Left hindlimb (tissue), 1 donor: ENCODE data around the gene TBC1D19.
"Not testable (repeated sequence)": the region's sequence is repeated elsewhere in the genome, so short reads cannot be mapped to it uniquely, and the experiment has no call there.

Source experiments
- DNase-seq: peaks from one replicate; pipeline ENCODE4 v3.0.0-alpha.2; 2018

TBC1D19 gene

GRCh38 chr4:26601204-26601603, 17.3 kb downstream of the TBC1D19 start:
- DNase-seq, result no peak

- DNase-seq, result no peak
Measured at GRCh38 chr4:26607776-26608175, 23.9 kb downstream of the TBC1D19 start.

GRCh38 chr4:26609391-26609790, 25.5 kb downstream of the TBC1D19 start:
- DNase-seq, result no peak

- DNase-seq, result no peak
Measured at GRCh38 chr4:26609868-26610267, 26.0 kb downstream of the TBC1D19 start.

GRCh38 chr4:26611372-26611771, 27.5 kb downstream of the TBC1D19 start:
- DNase-seq, result no peak

GRCh38 chr4:26611885-26612284, 28.0 kb downstream of the TBC1D19 start:
- no peak for DNase-seq

- DNase-seq, result no peak
Measured at GRCh38 chr4:26613237-26613636, 29.4 kb downstream of the TBC1D19 start.

GRCh38 chr4:26613735-26614134, 29.9 kb downstream of the TBC1D19 start:
- DNase-seq, result no peak

- no peak for DNase-seq
Measured at GRCh38 chr4:26619784-26620183, 35.9 kb downstream of the TBC1D19 start.

- DNase-seq, result no peak
Measured at GRCh38 chr4:26621366-26621765, 37.5 kb downstream of the TBC1D19 start.

GRCh38 chr4:26622913-26623312, 39.0 kb downstream of the TBC1D19 start:
- no peak for DNase-seq

- DNase-seq, result not testable (repeated sequence)
Measured at GRCh38 chr4:26626658-26627057, 42.8 kb downstream of the TBC1D19 start.

GRCh38 chr4:26632916-26633315, 49.0 kb downstream of the TBC1D19 start:
- no peak for DNase-seq

GRCh38 chr4:26634237-26634636, 50.4 kb downstream of the TBC1D19 start:
- DNase-seq, result no peak

GRCh38 chr4:26636458-26636857, 52.6 kb downstream of the TBC1D19 start:
- DNase-seq, result no peak

- DNase-seq, result not testable (repeated sequence)
Measured at GRCh38 chr4:26640639-26641038, 56.8 kb downstream of the TBC1D19 start.

GRCh38 chr4:26647523-26648224, 63.8 kb downstream of the TBC1D19 start:
- DNase-seq, result no peak

- DNase-seq, result no peak
Measured at GRCh38 chr4:26648260-26648659, 64.4 kb downstream of the TBC1D19 start.

- DNase-seq, result no peak
Measured at GRCh38 chr4:26660261-26660660, 76.4 kb downstream of the TBC1D19 start.

GRCh38 chr4:26663888-26664287, 80.0 kb downstream of the TBC1D19 start:
- no peak for DNase-seq

- no peak for DNase-seq
Measured at GRCh38 chr4:26670903-26671537, 87.1 kb downstream of the TBC1D19 start.

- not testable (repeated sequence) for DNase-seq
Measured at GRCh38 chr4:26679040-26679695, 95.3 kb downstream of the TBC1D19 start.

- DNase-seq, result no peak
Measured at GRCh38 chr4:26682436-26682835, 98.6 kb downstream of the TBC1D19 start.

GRCh38 chr4:26685250-26685649, 101.4 kb downstream of the TBC1D19 start:
- DNase-seq, result no peak
